Germinal center (tissue), 1 donor: ENCODE results near the gene INTS15.
"Not testable (repeated sequence)": the region's sequence is repeated elsewhere in the genome, so short reads cannot be mapped to it uniquely, and the experiment has no call there.

Experiments used
- DNase-seq: peaks from one replicate; pipeline ENCODE4 v3.0.0; 2012; ENCODE audit warnings: mixed read lengths, low spot score

Gene INTS15

DNA sequence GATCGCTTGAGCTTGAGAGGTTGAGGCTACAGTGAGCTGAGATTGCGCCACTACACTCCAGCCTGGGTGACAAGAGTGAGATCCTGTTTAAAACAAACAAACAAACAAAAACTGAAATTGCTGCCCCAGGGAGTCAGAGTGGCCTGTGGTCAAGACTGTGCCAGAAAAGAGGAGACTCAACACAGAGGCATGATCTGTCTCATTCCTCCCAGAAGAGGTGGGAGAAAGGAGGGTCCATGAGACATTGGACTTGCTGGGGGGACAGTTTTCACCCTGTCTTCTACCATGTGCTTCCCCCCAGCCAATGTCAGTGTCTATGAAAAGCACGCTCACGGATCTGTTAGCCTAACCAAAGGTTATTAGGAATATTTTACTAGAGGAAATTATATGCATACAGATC, 28.8 kb downstream of the INTS15 start:
- DNase-seq = no peak

DNA sequence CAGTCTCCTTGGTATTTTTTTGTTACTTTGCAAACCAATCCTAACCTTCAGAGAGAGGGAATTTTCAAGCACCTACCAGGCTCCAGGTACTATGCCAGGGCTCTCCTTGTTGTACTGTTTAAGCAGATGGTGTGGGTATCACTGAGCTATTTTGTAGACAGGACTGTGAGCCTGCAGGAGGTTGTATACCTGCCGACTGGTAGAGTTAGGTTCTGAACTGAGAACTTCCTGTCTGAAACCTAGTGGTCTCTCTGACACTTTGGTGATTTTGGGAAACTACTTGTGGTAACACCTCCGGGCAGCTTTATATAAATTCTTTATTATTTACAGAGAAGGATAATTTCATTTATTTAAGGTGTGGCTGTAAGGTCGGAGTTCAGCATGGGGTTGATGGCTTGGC, 30.1 kb downstream of the INTS15 start:
- DNase-seq = no peak

DNA sequence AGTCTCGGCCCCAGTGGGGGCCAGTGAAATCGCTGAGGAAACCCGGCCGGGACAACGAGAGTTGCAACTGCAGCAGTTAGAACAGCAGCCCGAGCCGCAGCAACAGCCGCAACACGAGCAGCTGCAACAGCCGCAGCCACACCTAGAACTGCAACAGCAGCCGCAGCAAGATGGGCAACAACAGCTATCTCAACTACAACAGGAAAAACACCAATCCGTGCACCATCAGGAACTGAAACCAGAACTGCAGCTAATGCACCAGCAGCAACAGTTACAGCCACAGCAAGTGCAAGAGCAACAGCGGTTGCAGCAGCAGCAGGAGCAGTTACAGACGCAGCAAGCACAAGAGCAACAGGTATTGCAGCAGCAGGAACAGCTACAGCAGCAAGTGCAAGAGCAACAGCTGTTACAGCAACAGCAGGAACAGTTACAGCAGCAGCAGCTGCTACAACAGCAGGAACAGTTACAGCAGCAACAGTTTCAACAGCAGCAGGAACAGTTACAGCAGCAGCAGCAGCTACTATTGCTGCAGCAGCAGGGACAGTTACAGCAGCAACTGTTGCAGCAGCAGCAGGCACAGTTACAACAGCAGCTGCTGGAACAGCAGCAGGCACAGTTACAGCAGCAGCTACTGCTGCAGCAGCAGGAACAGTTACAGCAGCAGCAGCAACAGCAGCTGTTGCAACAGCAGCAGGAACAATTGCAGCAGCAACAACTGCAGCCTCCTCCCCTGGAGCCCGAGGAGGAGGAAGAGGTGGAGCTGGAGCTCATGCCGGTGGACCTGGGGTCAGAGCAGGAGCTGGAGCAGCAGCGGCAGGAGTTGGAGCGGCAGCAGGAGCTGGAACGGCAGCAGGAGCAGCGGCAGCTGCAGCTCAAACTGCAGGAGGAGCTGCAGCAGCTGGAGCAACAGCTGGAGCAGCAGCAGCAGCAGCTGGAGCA, 31.6 kb downstream of the INTS15 start:
- DNase-seq = no peak

DNA sequence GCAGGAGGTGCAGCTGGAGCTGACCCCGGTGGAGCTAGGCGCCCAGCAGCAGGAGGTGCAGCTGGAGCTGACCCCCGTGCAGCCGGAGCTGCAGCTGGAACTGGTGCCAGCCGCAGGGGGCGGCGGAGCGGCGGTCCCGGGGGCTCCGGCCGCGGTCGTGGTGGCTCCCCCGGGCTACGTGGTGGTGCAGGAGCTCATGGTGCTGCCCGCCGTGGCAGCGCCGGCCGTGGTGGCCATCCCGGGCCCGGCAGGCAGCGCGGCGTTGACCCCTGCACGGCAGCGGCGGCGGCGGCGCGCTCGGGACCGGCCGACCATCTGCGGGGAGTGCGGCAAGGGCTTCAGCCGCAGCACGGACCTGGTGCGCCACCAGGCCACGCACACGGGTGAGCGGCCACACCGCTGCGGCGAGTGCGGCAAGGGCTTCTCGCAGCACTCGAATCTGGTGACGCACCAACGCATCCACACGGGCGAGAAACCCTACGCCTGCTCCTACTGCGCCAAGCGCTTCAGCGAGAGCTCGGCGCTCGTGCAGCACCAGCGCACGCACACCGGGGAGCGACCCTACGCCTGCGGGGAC, 32.4 kb downstream of the INTS15 start:
- DNase-seq = no peak

DNA sequence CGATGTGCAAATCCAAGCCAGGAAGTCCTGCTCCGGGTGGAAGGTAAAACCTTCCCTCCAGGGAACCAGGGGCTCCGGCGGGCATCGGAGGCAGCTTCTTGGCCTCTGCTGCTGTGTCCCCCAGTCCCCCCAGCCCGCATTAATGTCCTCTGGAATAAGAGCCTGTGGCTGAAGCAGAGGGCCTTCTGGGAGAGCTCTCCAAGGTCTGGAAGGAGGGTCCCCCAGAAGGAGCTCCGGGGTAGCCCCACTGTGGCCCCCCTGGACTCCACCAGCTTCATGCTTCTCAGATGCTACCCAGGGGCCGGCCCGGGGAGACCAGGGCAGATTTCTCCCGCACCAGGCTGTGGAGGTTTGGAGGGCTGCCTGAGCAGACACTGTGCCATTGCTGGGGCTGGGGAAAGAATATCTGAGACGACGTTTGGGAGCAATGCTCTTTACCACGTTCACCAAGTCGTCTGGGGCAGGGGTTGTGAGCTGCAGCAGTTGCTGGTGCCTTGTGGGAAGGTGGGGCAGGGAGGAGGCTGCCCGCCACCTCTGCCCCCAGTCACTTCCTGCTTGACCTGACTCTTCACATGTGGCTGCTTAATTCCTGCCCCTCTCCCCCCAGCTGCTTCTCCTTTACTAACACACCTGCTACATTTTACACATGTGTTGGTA, 33.9 kb downstream of the INTS15 start:
- peak; percentile 18 for DNase-seq

DNA sequence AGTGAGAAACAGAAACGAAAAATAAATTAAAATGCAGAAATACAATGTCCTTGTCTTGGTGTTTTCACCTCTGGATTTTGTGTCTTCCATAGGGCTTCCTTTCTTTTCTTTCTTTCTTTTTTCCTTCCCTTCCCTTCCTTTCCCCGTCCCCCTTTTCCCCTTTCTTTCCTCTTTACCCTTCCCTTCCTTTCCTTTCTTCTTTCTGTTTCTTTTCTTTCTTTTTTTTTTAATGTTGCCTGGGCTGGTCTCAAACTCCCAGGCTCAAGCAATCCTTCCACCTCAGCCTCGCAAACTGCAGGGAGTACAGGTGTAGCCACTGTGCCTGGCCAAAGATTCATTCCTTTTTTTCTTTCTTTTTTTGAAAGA, 34.4 kb downstream of the INTS15 start:
- DNase-seq = no peak

DNA sequence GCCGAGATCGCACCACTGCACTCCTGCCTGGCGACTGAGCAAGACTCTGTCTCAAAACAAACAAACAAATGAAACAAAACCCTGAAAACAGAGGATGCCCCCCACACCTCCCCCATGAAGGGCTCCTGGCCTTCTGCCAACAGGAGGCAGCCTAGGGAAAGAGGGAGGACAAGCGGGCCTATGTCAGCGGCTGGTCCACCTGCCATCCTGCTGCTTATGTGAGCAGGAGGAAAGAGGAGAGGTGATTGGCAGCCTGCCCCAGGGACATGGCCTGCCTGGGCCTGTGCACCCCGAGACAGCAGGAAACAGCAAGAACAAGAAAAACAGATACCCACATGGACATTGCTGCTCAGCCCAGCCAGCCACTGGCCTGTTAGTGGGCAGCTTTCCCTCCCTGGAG, 38.2 kb downstream of the INTS15 start:
- no peak for DNase-seq

DNA sequence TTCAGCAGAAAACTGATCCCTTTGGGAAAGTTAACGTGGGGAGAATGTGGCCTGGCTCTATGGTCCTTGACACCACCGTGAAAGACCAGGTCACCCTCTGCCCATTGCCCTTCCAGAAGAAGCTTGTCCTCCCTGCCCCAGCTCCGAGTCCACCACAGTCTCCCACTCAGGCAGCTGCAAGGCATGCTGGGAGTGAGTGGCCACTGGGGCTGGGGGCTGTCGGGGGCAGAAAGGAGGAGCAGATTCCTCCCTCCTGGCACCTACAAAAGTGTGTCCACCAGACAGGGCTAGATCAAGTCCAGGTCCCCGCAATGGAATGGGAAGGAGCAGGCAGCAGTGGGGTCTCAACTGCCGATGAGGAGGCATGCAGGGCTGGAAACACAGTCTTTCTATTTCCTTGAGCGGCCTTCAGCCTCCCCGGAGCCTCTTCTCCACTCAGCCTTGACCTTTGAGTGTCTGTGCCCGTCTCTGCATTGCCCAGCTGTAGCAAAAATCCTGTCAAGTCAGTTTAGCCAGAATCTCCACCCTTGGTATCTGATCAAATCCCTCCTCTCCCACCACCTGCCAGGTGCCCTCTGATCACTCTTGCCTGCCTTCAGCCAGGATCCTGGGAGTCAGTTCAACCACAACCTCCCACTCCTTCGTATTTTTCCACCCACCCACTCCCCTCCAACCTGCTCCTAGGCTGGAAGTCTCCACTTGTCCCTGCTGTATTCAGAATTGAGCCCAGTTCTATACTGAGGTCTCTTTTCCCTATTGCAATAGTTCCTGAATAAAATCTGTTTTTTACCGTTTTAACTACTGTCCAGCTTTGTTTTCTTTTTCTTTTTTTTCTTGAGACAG, 40.4 kb downstream of the INTS15 start:
- no peak for DNase-seq

DNA sequence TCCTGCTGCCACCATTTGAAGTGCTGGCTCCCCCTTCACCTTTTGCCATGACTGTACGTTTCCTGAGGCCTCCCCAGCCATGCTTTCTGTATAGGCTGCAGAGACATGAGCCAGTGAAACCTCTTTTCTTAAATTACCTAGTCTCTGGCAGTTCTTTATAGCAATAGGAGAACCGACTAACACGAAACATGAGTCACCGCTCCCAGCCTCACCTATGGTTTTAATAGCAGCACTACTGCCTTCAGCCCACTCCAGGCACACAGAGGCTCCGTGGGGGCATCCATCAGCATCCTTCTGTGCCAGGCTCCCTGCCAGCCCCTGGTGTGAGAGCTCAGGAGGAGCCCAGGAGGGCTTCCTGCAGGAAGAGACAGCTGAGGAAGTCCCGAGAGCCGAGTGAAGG, 41.8 kb downstream of the INTS15 start:
- DNase-seq = no peak

DNA sequence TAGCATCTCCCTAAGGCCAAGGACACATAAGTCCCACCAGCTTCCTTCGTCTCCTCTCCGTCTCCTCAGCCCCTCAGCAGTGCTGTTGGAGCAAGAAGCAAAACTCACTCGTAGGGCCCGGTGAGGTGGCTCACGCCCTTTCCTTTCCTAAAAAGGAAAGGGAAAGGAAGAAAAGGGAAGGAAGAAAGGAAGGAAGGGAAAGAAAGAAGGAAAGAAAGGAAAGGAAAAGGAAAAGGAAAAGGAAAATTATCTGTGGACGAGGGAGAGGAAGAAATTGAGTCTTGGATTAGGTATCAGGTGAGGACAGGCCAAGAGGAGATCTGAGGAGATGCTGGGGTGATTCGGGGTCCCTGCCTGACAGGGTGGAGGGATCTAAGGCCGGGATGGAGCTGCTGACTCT, 44.2 kb downstream of the INTS15 start:
- no peak for DNase-seq

DNA sequence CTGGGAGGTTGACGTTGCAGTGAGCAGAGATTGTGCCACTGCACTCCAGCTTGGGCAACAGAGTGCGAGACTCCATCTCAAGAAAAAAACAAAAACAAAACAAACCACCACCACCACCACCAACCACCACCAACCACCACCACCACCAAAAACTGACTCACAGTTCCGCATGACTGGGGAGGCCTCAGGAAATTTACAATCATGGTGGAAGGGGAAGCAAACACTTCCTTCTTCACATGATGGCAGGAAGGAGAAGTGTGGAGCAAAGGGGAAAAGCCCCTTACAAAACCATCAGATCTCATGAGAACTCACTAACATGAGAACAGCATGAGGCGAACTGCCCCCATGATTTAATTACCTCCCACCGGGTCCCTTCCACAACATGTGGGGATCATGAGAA, 45.1 kb downstream of the INTS15 start:
- not testable (repeated sequence) for DNase-seq

DNA sequence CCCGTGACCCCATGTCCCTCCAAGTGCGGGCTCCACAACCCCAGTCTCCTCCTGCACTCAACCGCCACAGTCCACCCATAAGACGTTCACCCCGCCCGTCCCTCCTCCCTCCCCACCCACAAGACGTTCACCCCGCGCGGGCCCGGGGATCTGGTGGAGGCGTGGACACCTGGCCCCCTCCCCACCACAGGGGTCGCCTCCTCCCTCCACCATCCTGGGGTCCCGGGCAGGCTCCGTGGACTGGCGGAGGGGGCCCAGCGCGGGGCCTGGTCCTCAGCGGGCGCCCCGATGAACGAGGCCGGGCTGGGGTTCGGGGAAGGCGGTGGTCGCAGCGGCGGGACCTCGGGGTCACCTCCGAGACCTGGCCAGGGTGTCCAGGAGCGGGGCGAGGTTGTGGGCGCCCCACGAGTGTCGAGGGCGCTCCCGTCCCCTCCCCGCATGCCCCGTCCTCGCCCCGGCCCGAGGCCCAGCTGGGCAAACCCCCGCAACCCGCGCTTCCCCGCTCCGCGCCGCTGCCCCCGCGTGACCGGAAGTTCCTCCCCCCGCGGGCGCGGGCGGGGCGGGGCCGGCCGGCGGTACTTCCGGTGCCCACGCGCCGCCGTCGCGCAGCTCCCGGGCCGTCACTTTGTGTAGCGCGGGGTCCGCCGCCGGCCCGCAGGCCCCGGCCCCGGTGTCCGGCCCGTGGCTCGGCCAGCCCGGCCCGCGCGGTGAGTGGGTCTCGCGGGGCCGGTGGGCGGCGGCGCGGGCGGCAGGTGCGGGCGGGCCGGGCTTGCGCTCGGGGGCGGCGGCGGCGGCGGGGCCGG, 47.1 kb downstream of the INTS15 start, which contains the start of gene ZNF316:
ZNF316 (plus strand) TSS at position 578 of the 803 bp plus-strand sequence. CDS start 5,092 bp downstream, outside the sequence.
- peak; percentile 88 for DNase-seq

DNA sequence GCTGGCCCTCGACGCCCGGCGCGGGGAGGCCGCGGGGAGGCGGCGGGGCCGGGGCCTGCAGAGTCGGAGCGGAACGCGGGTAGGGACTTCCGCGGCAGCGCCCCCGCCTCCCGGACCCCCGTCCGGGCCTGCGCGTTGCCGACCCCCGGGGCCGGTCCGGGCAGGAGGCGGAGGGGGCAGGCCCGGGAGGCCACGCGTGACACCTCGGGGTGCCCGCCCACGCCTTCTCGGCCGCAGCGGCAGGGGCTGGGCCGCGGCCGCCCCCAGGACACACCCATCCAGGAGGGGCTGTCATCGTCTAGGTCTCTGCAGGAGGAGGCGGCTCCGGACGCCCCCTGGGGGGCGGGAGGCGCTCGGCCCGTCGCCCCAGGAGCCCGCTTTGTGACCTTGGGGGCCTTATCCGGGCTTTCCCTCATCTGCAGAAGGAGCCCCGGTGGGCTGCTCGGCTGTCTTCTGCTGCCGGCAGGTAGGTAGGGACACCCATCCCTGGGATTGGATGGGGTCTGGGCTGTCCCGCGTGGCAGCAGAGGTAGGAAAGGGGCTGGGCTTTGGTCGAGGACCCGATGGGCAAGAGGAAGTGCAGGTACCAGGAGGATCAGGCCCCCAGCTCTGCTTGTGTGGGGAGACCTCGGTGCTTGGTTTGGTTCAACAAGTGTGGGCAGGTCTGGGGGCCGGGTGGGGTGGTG, 47.9 kb downstream of the INTS15 start:
- peak; percentile 90 for DNase-seq

DNA sequence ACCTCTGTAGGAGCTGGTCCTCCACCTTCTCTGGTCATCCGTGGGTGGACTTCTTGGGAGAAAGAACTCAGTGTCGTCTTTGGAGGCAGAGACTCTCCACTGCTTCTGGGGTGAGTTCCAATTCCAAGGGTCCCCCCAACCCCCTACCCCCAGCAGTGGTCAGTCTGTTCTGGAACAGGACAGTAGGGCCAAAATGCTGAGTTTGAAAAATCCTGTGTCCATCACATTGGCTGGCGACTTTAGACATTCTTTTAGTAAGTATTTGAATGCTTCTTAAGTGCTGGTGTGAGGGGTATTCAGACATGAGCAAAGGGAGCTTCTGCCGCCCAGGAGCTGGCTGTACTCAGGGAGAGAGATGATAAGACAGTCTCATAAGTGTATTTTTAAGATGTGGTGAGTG, 49.2 kb downstream of the INTS15 start:
- no peak for DNase-seq

DNA sequence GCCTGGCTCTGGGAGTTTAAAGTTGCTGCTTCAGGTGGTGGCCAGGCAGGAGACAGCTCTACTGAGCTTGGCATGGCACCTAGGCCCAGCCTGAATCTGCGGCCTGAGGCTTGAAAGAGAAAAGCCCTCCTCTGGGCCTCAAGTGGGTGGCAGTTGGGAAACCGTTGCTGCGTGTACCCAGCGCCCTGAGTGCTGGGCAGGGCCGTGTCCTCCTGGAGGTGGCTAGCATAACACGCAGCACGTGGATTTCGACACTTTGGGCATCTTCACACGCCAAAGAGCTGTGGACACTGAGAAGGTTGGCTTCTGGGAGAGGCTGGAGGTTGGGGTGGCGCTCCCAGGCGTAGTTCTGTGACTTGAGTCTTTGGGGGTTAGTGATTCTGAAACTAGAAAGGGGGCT, 49.8 kb downstream of the INTS15 start:
- no peak for DNase-seq

DNA sequence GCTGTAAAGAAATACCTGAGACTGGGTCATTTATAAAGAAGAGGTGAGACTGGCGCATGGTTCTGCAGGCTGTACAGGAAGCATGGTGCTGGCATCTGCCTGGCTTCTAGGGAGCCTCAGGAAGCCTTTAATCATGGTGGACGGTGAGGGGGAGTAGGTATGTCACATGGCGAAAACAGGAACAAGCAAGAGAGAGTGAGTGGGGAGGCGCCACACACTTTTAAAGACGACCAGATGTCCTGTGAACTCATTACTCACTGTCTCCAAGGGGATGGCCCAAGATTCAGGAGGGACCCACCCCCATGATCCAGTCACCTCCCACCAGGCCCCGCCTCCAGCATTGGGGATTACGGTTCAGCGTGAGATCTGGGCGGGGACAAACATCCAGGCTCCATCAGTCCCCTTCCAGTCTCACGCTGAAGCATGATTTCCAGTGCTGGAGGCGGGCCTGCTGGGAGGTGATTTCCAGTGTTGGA, 50.5 kb downstream of the INTS15 start:
- no peak for DNase-seq

DNA sequence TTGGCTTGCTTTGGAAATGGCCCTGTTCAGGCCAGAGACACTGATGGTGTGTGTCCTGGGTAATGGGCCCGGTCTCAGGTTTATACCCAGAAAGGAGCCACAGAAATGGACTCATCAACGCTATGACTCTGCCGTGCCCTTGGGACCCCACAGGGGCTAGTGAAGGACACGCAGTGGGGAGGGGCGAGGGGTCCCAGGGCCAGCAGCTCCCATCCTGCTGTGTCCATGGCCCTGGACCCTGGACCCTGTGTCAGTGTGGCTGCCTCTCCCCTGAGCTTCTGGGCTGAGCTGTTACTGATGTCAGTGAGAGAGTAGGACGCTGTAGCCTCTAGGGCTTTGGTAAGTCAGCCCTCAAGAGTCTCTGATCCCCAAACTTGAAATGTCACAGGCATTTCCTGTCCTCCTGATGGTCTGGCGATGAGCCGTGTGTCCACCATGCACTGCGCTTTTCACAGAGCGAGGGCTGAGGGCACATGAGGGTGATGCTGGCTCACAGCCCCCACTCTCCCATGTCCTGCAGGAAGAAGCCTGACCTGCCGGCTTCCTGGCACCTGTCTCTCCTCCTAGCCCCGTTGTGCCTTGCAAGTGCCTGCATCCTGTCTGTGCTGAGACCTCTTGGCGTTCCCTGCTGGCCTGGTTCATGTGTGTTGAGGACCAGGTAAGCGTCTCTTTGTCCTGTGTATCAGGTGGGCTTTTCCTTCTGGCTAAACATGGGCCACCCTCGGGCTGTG, 51.6 kb downstream of the INTS15 start:
- DNase-seq = no peak

DNA sequence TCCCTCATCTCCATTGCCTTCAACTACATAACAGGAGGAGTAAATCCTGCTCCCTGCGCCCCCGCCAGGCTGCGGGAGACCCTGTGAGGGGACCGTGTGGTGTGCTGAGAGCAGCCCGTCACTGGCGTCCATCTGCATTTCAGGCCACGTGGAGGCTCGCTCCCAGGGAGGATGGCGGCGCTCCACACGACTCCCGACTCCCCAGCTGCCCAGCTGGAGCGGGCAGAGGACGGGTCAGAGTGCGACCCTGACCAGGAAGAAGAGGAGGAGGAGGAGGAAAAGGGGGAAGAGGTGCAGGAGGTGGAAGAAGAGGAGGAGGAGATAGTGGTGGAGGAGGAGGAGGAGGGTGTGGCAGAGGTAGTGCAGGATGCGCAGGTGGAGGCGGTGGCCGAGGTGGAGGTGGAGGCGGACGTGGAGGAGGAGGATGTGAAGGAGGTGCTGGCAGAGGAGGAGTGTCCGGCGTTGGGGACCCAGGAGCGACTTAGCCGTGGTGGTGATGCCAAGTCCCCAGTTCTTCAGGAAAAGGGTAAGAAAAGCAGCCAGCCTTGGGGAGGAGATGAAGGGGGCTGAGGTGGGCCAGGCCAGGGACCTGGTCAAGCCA, 52.5 kb downstream of the INTS15 start:
- no peak for DNase-seq

DNA sequence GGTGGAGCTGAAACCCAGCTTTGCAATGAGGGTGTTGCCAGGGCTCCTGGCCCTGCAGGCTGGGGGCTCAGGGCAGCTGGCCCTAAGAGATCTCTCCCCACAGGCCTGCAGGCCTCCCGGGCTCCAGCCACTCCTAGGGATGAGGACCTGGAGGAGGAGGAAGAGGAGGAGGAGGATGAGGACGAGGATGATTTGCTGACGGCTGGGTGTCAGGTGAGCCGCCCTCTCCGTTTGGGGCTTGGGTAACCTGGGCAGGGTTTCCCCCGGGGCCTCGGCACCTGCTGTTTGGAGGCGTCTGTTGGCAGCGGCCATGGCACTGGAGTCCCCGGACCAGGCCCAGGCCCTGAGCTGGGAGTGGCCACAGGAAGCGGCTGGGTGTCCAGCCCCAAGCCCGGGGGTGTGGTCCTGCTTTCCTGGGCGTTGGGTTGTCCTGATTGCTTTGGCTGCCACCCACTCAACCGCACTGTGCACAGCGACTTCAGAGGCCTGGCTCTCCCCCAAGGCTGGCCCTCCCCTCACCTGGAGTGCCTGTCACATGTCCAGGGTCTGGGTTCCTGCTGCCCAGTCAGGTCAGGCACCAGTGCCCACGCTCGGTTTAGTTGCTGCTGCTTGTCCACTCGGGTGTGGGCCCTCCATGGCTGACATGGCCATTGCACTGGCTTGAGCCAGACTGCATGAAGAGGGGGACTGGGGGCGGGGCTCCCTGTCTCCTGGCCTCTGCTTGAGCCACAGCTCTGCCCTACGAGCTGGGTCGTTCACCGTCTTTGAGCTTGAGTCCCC, 53.2 kb downstream of the INTS15 start:
- no peak for DNase-seq
